Measurements from ENCODE around the gene C18orf63. TPM values are rescaled to one million over a fixed set of nuclear protein-coding genes. Genes with fewer than 3 reads are reported as not detected.

C18orf63 gene
- total RNA-seq, 1 donor from 2014 or later = not detected

- Histone ChIP-seq H3K27ac (no peak overlapping the region), H3K4me1 (peaks cover 39% of the 10 kb centered on the region), H3K36me3 (peaks cover 0 to 4% of the 10 kb centered on the region in 2 donors), H3K4me3 (no peak overlapping the region), H3K9me3 (no peaks in the 10 kb centered on the region), H3K27me3 (no peaks in the 10 kb centered on the region)
- DNase-seq (ENCODE audit: extremely low spot score in 2 of 2) = no peak
- intact Hi-C loops (cut with DNase I) = no loop called here
- TF ChIP-seq POLR2AphosphoS5 (IDR thresholded peaks at IDR 0.05; ENCODE audit: insufficient read depth in 1 of 2, low read depth in 1 of 2) = no peak
- no peak for TF ChIP-seq POLR2A (IDR thresholded peaks at IDR 0.05)
- no peak for TF ChIP-seq CTCF (IDR thresholded peaks at IDR 0.05)
These were observed 37.6 kb upstream of the C18orf63 start for GRCh38 chr18:74278058-74278457.

GRCh38 chr18:74278983-74279382 lies 36.7 kb upstream of the C18orf63 start:
- intact Hi-C loops (cut with DNase I) = no loop called here

GRCh38 chr18:74281011-74281979 lies 34.3 kb upstream of the C18orf63 start:
- Histone ChIP-seq H3K27ac (no peak overlapping the region), H3K9me3 (no peaks in the 10 kb centered on the region), H3K27me3 (no peaks in the 10 kb centered on the region), H3K4me3 (no peak overlapping the region), H3K36me3 (peaks cover 0 to 4% of the 10 kb centered on the region in 2 donors), H3K4me1 (peaks cover 46% of the 10 kb centered on the region)
- intact Hi-C loops (cut with DNase I) = no loop called here
- DNase-seq (ENCODE audit: extremely low spot score in 2 of 2) = no peak
- no peak for TF ChIP-seq POLR2A (IDR thresholded peaks at IDR 0.05)
- no peak for TF ChIP-seq CTCF (IDR thresholded peaks at IDR 0.05)
- TF ChIP-seq POLR2AphosphoS5 (IDR thresholded peaks at IDR 0.05; ENCODE audit: insufficient read depth in 1 of 2, low read depth in 1 of 2) = no peak

More at GRCh38 chr18:74278983-74279382, 36.7 kb upstream of the C18orf63 start:
- H3K36me3 ChIP-seq = peaks cover 0 to 4% of the 10 kb centered on the region in 2 donors
- H3K4me1 ChIP-seq = peaks cover 48% of the 10 kb centered on the region
- H3K27me3 ChIP-seq = no peaks in the 10 kb centered on the region
- TF ChIP-seq CTCF (IDR thresholded peaks at IDR 0.05) = no peak
- TF ChIP-seq POLR2A (IDR thresholded peaks at IDR 0.05) = no peak
- TF ChIP-seq POLR2AphosphoS5 (IDR thresholded peaks at IDR 0.05; ENCODE audit: insufficient read depth in 1 of 2, low read depth in 1 of 2) = no peak
- no peak for DNase-seq (ENCODE audit: extremely low spot score in 2 of 2)
- H3K4me3 ChIP-seq = no peak overlapping the region
- H3K9me3 ChIP-seq = no peaks in the 10 kb centered on the region
- H3K27ac ChIP-seq = no peak overlapping the region

GRCh38 chr18:74281980-74282754 lies 33.5 kb upstream of the C18orf63 start:
- no peaks in the 10 kb centered on the region for H3K9me3 ChIP-seq
- no peak overlapping the region for H3K27ac ChIP-seq
- intact Hi-C loops (cut with DNase I) = no loop called here
- no peak overlapping the region for H3K4me3 ChIP-seq
- H3K27me3 ChIP-seq = no peaks in the 10 kb centered on the region
- DNase-seq (ENCODE audit: extremely low spot score in 2 of 2) = no peak
- H3K36me3 ChIP-seq = peaks cover 0 to 4% of the 10 kb centered on the region in 2 donors
- no peak for TF ChIP-seq POLR2AphosphoS5 (IDR thresholded peaks at IDR 0.05; ENCODE audit: insufficient read depth in 1 of 2, low read depth in 1 of 2)
- TF ChIP-seq POLR2A (IDR thresholded peaks at IDR 0.05) = no peak
- no peak for TF ChIP-seq CTCF (IDR thresholded peaks at IDR 0.05)
- peaks cover 46% of the 10 kb centered on the region for H3K4me1 ChIP-seq

All from vagina (tissue), 2 donors.